GM18505 (cell line): Measurements from ENCODE around the gene SFT2D2.

Experiments
- ATAC-seq: cut with Tn5 transposase; IDR thresholded peaks from one replicate; pipeline ENCODE4 v1.9.1; 2021; ENCODE audit not compliant: unreplicated experiment
- POLR2A ChIP-seq: IDR thresholded peaks from 4 replicates; pipeline ENCODE4 v1.6.1; 2011; ENCODE audit warnings: borderline replicate concordance; ENCODE audit not compliant: insufficient read depth, insufficient read length; ENCODE audit errors: extremely low read depth

The SFT2D2 gene

GRCh38 chr1:168266644-168267186 is 40.9 kb downstream of the SFT2D2 start:
- TF ChIP-seq POLR2A = no peak
- ATAC-seq = no peak

DNA sequence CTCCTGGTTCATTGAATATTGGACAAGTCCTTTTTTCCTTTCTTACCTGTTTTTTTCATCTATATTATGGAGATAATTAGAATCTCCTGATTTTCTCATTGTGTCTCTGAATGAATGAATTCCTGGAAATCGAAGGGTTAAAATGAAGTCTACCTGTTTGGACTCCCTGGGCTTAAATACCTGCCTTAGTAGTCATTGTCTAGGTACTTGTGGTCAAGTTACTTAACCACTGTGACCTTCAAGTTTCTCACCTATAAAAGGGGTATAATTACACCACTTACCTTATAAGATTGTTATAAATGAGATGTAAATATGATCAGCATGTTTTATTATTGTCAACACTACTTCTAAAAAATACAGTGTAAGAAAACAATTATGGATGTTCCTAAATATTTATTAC is 45.8 kb downstream of the SFT2D2 start:
- no peak for TF ChIP-seq POLR2A

DNA sequence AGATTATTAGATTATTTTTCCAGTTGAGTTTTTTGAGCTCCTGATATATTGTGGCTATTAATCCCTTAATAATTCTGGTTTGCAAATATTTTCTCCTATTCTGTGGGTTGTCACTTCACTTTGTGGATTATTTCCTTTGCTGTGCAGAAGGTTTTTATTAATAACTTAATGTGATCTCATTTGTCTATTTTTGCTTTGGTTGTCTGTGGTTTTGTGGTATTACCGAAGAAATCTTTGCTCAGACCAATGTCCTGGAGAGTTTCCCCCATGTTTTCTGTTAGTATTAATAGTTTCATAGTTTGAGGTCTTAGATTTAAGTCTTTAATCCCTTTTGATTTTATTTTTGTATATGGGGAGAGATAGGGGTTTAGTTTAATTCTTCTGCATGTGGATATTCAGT is 47.8 kb downstream of the SFT2D2 start:
- no peak for ATAC-seq

More for the DNA sequence above, 45.8 kb downstream of the SFT2D2 start:
- no peak for ATAC-seq

GRCh38 chr1:168279253-168279652 is 53.4 kb downstream of the SFT2D2 start:
- ATAC-seq = no peak
- no peak for TF ChIP-seq POLR2A

More for the DNA sequence above, 47.8 kb downstream of the SFT2D2 start:
- TF ChIP-seq POLR2A = no peak

- ATAC-seq = no peak
- TF ChIP-seq POLR2A = no peak
These were observed 54.6 kb downstream of the SFT2D2 start, which contains the start of gene TBX19 for GRCh38 chr1:168280296-168280927. TSS of gene TBX19 (plus strand) at chr1:168280877. CDS start at chr1:168281091, 214 bp downstream.

DNA sequence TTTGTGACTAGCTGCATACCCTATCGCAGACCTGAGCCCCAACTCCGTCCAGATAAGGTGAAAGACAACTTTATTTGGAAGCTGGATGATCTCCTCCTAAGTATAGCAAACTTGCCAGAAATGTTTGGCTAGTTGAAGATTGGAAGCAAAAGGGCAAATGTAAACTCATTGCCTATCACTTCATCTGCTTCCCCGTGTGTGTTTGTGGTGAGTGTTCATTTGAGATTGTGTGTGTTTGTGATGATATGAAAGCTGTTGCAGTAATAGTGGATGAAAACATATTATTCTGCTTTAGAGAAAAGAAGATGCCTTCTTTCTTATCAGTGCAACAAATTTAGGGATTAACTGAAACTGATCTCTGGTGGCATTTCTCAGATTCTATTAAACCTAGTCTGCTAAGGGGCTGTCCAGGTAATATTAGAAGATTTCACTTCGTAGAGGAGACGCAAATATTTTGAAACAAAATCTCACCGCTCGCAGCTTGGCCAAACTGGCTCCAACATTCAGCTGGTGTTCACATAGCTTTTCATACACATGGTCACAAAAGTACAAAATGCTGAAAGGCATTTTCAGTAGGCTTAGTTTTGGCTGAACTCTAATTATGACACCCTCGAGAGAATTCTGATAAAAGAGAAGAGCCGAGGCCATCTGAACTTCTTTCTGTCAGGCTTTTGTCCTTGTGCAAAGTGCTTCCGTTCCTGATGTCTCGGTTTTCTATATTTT is 56.0 kb downstream of the SFT2D2 start:
- no peak for TF ChIP-seq POLR2A
- no peak for ATAC-seq

- ATAC-seq = no peak
- TF ChIP-seq POLR2A = no peak
These were observed 59.7 kb downstream of the SFT2D2 start for GRCh38 chr1:168285521-168285790.

DNA sequence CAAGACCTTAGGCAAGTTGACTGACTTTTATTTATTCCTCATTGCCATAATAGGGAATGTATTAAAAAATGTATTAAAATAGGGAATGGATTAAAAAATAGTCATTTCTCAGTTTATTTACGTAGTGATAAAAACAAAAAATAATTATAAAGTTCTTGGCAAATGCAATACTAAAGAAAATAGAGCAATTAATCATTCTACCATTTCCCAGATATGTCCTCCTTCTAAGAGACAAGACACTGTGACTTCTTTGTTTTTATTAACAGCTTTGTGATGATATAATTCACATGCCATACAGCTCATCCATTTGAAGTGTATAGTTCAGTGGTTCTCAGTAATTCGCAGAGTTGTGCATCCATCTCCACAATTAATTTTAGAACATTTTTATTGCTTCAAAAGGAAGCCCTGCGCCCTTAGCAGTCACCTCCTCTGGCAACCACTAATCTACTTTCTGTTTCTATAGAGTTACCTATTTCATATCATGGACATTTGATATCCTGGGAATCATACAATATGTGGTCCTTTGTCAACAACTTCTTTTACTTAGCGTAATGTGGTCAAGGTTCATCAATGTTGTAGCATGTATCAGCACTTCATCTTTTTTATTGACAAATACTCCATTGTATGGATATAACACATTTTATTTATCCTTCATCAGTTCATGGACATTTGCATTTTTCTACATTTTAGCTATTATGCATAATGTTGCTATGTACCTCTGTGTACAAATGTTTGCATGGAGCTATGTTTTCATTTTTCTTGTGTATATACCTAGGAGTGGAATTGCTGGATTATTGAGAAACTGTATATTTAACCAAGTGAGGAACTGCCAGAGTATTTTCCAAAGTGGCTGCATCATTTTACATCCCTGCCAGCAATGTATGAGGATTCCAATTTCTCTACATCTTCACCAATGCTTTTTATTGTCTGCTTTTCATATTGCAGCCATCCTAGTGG is 60.4 kb downstream of the SFT2D2 start:
- no peak for ATAC-seq
- no peak for TF ChIP-seq POLR2A

- ATAC-seq = no peak
- no peak for TF ChIP-seq POLR2A
These were observed 61.4 kb downstream of the SFT2D2 start for GRCh38 chr1:168287237-168287664.

DNA sequence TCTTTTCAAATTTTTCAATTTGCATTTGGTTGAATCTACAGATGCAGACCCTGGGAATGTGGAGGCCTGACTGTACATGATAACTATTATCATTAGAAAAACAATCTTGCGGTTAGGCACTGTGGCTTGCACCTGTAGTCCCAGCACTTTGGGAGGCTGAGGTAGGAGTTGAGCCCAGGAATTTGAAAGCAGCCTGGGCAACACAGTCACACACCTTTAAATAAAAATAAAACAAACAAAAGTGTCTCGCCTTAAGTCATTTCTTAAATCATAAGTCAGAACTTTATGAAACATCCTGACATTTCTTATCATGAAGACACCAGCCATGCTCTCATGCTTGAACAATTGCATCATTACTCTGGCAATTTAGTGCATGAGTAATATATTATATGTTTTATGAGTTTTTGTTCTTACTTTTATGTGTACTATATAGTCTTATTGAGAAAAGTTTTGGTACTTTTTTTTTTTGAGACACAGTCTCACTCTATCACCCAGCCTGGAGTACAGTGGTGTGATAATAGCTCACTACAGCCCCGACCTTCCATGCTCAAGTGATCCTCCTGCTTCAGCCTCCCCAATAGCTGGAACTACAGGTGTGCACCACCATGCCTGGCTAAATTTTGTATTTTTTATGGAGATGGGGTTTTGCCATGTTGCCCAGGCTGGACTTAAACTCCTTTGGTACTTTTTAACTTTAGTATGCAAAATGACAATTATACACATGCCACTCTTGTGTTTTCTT is 62.7 kb downstream of the SFT2D2 start:
- ATAC-seq = no peak
- TF ChIP-seq POLR2A = no peak

DNA sequence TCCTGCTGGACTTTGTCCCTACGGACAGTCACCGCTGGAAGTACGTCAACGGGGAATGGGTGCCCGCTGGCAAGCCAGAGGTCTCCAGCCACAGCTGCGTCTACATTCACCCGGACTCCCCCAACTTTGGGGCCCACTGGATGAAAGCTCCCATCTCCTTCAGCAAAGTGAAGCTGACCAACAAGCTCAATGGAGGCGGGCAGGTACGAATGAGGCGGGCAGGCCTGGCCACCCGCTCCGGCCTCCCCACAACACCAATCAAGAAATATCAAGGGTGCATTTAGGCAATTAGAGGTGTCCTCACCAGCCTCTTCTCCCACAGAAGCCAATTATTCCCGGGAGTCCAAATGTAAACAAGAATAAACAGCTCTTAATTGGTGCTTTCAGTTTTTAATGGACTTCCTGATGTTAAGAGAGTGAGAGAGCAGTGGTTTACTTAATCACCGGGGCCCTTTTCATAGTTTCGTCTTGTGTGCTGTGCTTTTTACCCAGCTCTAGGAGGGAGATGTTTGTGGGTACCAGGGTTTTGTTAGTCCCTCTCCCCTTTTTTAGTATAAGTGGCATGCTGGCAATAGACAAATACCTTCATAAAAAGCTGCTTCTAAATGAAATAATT is 65.5 kb downstream of the SFT2D2 start:
- no peak for ATAC-seq
- no peak for TF ChIP-seq POLR2A

DNA sequence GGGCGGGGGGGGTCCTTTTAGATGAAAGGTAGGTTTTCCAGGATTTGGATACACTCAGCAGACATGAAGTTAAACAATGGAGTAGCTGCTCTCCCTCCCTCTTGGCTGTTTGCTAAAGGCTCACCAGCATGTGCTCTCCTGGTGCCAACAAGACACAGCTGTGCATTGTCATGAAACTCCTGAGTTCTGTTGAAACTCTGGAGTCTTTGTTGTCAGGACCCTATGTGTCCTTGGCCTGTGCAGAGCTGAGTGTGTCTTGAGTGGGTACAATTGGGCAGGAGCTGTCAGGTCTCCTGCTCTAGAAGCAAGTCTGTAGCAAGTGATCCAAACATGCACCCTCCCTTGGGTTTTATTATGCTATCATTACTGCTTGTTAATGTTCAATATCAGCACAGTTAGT is 67.6 kb downstream of the SFT2D2 start:
- no peak for ATAC-seq
- no peak for TF ChIP-seq POLR2A
